Left lung (tissue), 10 donors: Measurements from ENCODE around the gene PLCB3. TPM values are rescaled to one million over a fixed set of nuclear protein-coding genes. Genes with fewer than 3 reads are reported as not detected.

ENCODE experiments used
- ATAC-seq: fragments of 200-7000 bp; cut with Tn5 transposase; one replicate; pipeline ENCODE4 v1.9.1; 2020; ENCODE audit warnings: moderate library complexity
- DNase-seq, 4 donors: peaks; one replicate each; pipeline ENCODE4 v3.0.0-alpha.2; 2013 to 2020
- H3K27ac ChIP-seq, 2 donors: fragments of 200-600 bp; sonication (generic) in 1 of 2; one replicate each; pipeline versions ENCODE4 v1.5.0 to v1.8.0; 2020 to 2021
- H3K27me3 ChIP-seq, 2 donors: fragments of 200-600 bp; sonication (generic) in 1 of 2; one replicate each; pipeline versions ENCODE4 v1.5.0 to v1.8.0; 2020 to 2021
- H3K36me3 ChIP-seq, 2 donors: fragments of 200-600 bp; sonication (generic) in 1 of 2; one replicate each; pipeline versions ENCODE4 v1.5.0 to v1.8.0; 2020 to 2021
- H3K4me1 ChIP-seq, 2 donors: fragments of 200-600 bp; one replicate each; pipeline ENCODE4 v1.8.0; 2021
- H3K4me3 ChIP-seq, 2 donors: fragments of 200-600 bp; sonication (generic) in 1 of 2; one replicate each; pipeline versions ENCODE4 v1.5.0 to v1.8.0; 2020 to 2021; ENCODE audit warnings: mild to moderate bottlenecking in 1 of 2
- H3K9me3 ChIP-seq, 2 donors: fragments of 200-600 bp; sonication (generic) in 1 of 2; one replicate each; pipeline versions ENCODE4 v1.5.0 to v1.8.0; 2020 to 2021
- CTCF ChIP-seq, 2 donors: fragments of 200-600 bp; sonication (generic) in 1 of 2; IDR thresholded peaks; one replicate each; pipeline versions ENCODE4 v1.5.0 to v1.8.0; 2021; ENCODE audit warnings: antibody characterized with exemption in 2 of 2
- intact Hi-C, 2 donors: fragments of 100-400 bp; cut with DNase I; formaldehyde crosslinking; loops; one replicate each; pipeline versions ENCODE4 v1.11.2 to v1.14.2; 2022
- polyA plus RNA-seq, 6 donors: library from polyadenylated mRNA; unstranded; fragments of 120-200 nt; gene quantifications; one replicate each; pipeline ENCODE4 v1.2.1, GENCODE V29; 2013; ENCODE audit not compliant: insufficient read length in 6 of 6
- total RNA-seq, 2 donors: library from RNA; stranded (reverse); fragmentation: NEBNext Ultra II Directional; extraction: Animal tissue kit (Norgen Biotek cat#: 25700); gene quantifications; one replicate each; pipeline ENCODE4 v1.2.1, GENCODE V29; 2021
- donor health status: DM: no; HTN: yes; CAD: no.
- donor health status: DM: no; HTN: no; CAD: no.

The PLCB3 gene
- total and polyA plus RNA-seq, 8 donors, result 18.9 to 42.7 (median 21.9) TPM

DNA sequence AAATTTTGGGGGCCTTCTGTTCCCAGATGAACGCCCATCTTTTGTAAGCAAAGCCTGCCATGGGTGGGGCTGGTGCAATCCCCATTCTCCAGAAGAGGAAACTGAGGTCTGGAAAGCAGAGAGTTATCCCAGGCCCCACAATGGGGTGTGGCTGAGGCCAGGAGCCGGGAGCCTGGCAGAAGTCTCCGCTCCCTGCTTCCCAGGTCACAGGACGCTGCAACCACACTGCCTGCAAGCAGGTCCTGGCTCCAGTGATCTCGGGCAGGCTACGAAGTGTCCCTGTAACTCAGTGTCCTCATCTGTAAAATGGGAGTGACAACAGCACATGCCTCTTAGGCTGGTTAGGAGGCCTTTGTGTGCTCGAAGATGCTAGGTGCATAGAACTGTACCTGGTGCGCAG is 1.7 kb downstream of the PLCB3 start:
- Histone ChIP-seq H3K27ac (no peak overlapping the region), H3K27me3 (no peaks in the 10 kb centered on the region), H3K9me3 (no peaks in the 10 kb centered on the region), H3K4me1 (peaks cover 9 to 35% of the 10 kb centered on the region in 2 donors), H3K36me3 (peaks cover 0 to 39% of the 10 kb centered on the region in 2 donors), H3K4me3 (peak overlapping the region in 1 of 2 donors; percentile 87)
- DNase-seq (no peak), ATAC-seq (no peak)
- intact Hi-C loops, result no loop called here
- no peak for TF ChIP-seq CTCF (IDR thresholded peaks at IDR 0.05)

DNA sequence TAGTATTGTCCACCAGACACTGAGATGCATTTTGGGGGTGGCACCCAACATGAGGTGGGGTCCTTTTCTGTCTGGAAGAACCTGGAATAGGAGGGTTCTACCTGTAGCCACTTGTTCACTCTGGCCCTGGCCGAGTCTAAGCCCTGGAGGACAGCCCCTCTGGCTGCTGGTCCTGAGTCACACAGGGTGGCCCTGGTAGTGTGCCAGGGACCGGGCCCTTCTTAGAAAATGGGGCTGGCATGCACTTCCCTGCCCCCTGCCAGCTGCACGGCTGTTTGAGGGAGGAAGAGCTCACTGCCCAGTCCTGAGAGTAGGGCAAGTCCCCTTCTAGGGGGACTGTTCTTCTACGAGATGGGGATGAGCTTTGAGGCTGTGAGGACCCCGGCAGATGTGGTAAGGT is 2.2 kb downstream of the PLCB3 start:
- TF ChIP-seq CTCF (IDR thresholded peaks at IDR 0.05), result no peak
- Histone ChIP-seq H3K27me3 (no peaks in the 10 kb centered on the region), H3K27ac (no peak overlapping the region), H3K36me3 (peaks cover 0 to 43% of the 10 kb centered on the region in 2 donors), H3K4me1 (peaks cover 9 to 35% of the 10 kb centered on the region in 2 donors), H3K9me3 (no peaks in the 10 kb centered on the region), H3K4me3 (peak overlapping the region in 1 of 2 donors; percentile 87)
- DNase-seq (peak in 1 of 4 donors; percentile 42), ATAC-seq (no peak)
- intact Hi-C loops, result no loop called here

DNA sequence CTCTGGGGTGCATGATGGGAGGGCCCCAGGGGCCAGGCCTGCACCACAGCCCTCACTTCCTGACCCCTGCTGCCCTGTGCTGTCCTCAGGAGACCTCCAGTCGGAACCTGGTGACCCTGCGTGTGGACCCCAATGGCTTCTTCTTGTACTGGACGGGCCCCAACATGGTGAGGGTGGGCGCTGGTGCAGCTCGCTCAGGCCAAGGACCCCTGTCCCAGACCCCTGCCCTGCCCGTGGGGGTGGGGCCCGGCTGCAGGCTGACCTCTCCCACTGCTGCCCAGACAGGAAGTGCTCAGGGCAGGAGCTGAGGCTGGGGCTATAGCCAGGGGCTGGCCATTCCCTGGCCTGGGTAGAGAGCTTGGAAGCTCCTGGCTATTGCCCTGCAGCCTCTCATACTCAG is 3.0 kb downstream of the PLCB3 start:
- intact Hi-C loops, result no loop called here
- Histone ChIP-seq H3K27me3 (no peaks in the 10 kb centered on the region), H3K36me3 (peaks cover 0 to 52% of the 10 kb centered on the region in 2 donors), H3K27ac (no peak overlapping the region), H3K4me1 (peaks cover 9 to 35% of the 10 kb centered on the region in 2 donors), H3K9me3 (no peaks in the 10 kb centered on the region), H3K4me3 (no peak overlapping the region)
- no peak for TF ChIP-seq CTCF (IDR thresholded peaks at IDR 0.05)
- DNase-seq (peak in 1 of 4 donors; percentile 78), ATAC-seq (no peak)

DNA sequence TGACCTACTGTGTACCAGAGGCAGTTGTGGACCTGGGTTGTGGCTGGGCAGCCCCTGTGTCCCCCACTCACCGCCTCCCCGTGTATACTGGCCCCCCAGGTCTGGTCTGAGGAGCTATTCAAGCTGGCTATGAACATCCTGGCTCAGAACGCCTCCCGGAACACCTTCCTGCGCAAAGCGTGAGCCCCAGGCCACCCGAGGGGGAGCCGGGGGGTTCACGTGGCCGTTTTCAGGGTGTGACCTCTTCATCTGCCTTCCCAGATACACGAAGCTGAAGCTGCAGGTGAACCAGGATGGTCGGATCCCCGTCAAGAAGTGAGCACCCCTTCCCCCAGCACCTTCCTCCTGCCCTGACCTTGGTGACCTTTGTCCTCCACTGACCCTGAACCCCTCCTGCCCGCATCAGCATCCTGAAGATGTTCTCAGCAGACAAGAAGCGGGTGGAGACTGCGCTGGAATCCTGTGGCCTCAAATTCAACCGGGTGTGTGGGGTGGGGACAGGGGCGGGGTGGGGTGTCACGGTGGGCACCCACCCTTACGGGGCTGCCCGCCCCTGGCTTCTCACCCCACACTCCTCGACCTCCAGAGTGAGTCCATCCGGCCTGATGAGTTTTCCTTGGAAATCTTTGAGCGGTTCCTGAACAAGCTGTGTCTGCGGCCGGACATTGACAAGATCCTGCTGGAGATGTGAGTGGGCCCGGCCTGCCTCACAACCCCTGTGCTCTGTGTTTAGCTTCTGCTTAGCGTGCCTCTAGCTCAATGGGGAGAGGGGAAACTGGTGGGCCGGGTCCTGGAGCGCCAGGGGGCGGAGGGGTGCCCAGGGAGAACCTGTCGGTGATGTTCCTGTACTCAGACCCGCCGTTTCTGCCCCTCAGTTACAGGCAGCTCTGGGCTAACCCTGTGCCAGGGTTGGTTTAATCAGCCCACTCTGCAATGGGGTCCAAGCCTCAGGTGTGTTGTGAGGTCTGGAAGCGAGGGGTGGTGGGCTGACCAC is 4.1 kb downstream of the PLCB3 start:
- no peaks in the 10 kb centered on the region for H3K9me3 ChIP-seq
- H3K4me1 ChIP-seq, result peaks cover 9 to 34% of the 10 kb centered on the region in 2 donors
- ATAC-seq, result no peak
- no peak for TF ChIP-seq CTCF (IDR thresholded peaks at IDR 0.05)
- DNase-seq, result peak in 1 of 4 donors; percentile 70
- H3K27me3 ChIP-seq, result no peaks in the 10 kb centered on the region
- peaks cover 0 to 62% of the 10 kb centered on the region in 2 donors for H3K36me3 ChIP-seq
- H3K27ac ChIP-seq, result no peak overlapping the region
- intact Hi-C loops, result no loop called here
- no peak overlapping the region for H3K4me3 ChIP-seq

DNA sequence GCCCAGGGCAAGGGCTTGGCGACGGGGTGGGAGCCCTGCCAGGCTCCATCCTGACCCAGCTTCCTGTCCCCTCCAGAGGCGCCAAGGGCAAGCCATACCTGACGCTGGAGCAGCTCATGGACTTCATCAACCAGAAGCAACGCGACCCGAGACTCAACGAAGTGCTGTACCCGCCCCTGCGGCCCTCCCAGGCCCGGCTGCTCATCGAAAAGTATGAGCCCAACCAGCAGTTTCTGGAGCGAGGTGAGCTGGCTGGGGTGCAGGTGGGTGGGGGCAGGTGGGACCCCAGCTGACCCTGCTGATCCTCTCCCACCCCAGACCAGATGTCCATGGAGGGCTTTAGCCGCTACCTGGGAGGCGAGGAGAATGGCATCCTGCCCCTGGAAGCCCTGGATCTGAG is 5.0 kb downstream of the PLCB3 start:
- no peak for ATAC-seq
- peak in 1 of 4 donors; percentile 62 for DNase-seq
- no peak for TF ChIP-seq CTCF (IDR thresholded peaks at IDR 0.05)

More for the DNA sequence above, 5.0 kb downstream of the PLCB3 start:
- no peak overlapping the region for H3K4me3 ChIP-seq
- peaks cover 0 to 66% of the 10 kb centered on the region in 2 donors for H3K36me3 ChIP-seq
- intact Hi-C loops, result no loop called here
- H3K27me3 ChIP-seq, result no peaks in the 10 kb centered on the region
- no peak overlapping the region for H3K27ac ChIP-seq
- no peaks in the 10 kb centered on the region for H3K9me3 ChIP-seq
- peaks cover 5 to 26% of the 10 kb centered on the region in 2 donors for H3K4me1 ChIP-seq
